Muscle of back (tissue), 11 donors: ENCODE results near the gene SLC7A6OS. TPM values are rescaled to one million over a fixed set of nuclear protein-coding genes. Genes with fewer than 3 reads are reported as not detected.

Experiments used
- DNase-seq, 3 donors: peaks; one replicate each; pipeline versions ENCODE4 v3.0.0 to v3.0.0-alpha.2; 2013
- polyA plus RNA-seq, 10 donors: library from polyadenylated mRNA; unstranded; fragments of 120-200 nt; gene quantifications; one replicate each; pipeline ENCODE4 v1.2.1, GENCODE V29; 2013; ENCODE audit not compliant: insufficient read length in 10 of 10

SLC7A6OS gene
- polyA plus RNA-seq, 10 donors: 11.2 to 16.6 (median 14.2) TPM

- DNase-seq: no peak
Measured at GRCh38 chr16:68257906-68258800, 52.6 kb downstream of the SLC7A6OS start.

- DNase-seq: peak in 1 of 3 donors; percentile 49
Measured at GRCh38 chr16:68257251-68257905, 53.4 kb downstream of the SLC7A6OS start.

- DNase-seq: no peak
Measured at GRCh38 chr16:68255712-68256111, 55.0 kb downstream of the SLC7A6OS start.

GRCh38 chr16:68253721-68254120 lies 57.0 kb downstream of the SLC7A6OS start:
- DNase-seq: no peak

GRCh38 chr16:68252383-68252782 lies 58.4 kb downstream of the SLC7A6OS start:
- no peak for DNase-seq

GRCh38 chr16:68251832-68252231 lies 58.9 kb downstream of the SLC7A6OS start:
- no peak for DNase-seq

GRCh38 chr16:68250951-68251350 lies 59.8 kb downstream of the SLC7A6OS start:
- DNase-seq: no peak

GRCh38 chr16:68249371-68249770 lies 61.4 kb downstream of the SLC7A6OS start:
- DNase-seq: no peak

Other genes with a start within 250 kb of the SLC7A6OS start
- gene NFATC3, start 225.6 kb downstream of the SLC7A6OS start, polyA plus RNA-seq: 10 to 100 TPM; 24.3 to 30.9 (median 27.0) TPM
- gene ESRP2, start 74.8 kb downstream of the SLC7A6OS start, polyA plus RNA-seq: 10 to 100 TPM in 1 of 10 donors, 1 to 10 TPM in 3, under 1 TPM in 6; 0.32 to 10.1 (median 0.79) TPM
- 10 to 100 TPM; 20.8 to 30.6 (median 28.0) TPM for gene PLA2G15, start 65.6 kb downstream of the SLC7A6OS start, polyA plus RNA-seq
- 10 to 100 TPM in 5 of 10 donors, 1 to 10 TPM in 5; 6.3 to 12.0 (median 9.9) TPM for gene SLC7A6, start 46.4 kb downstream of the SLC7A6OS start, polyA plus RNA-seq
- gene PRMT7, start 73 bp upstream of the SLC7A6OS start, polyA plus RNA-seq: 10 to 100 TPM; 36.3 to 49.9 (median 38.8) TPM
- gene SMPD3, start 137.6 kb upstream of the SLC7A6OS start, polyA plus RNA-seq: 1 to 10 TPM in 3 of 10 donors, under 1 TPM in 7; 0.54 to 1.5 (median 0.88) TPM
- 10 to 100 TPM; 12.7 to 22.9 (median 18.8) TPM for gene ZFP90, start 228.3 kb upstream of the SLC7A6OS start, polyA plus RNA-seq